Middle frontal gyrus (tissue), 1 donor: ENCODE results near the gene ELOVL2.
"Not testable (repeated sequence)": the region's sequence is repeated elsewhere in the genome, so short reads cannot be mapped to it uniquely, and the experiment has no call there.

ENCODE experiments used
- DNase-seq: peaks from one replicate; pipeline ENCODE4 v3.0.0-alpha.2; 2015; ENCODE audit warnings: low spot score; ENCODE audit errors: extremely low spot score

ELOVL2 gene

GRCh38 chr6:11023032-11023431, 21.1 kb downstream of the ELOVL2 start:
- DNase-seq, result no peak

DNA sequence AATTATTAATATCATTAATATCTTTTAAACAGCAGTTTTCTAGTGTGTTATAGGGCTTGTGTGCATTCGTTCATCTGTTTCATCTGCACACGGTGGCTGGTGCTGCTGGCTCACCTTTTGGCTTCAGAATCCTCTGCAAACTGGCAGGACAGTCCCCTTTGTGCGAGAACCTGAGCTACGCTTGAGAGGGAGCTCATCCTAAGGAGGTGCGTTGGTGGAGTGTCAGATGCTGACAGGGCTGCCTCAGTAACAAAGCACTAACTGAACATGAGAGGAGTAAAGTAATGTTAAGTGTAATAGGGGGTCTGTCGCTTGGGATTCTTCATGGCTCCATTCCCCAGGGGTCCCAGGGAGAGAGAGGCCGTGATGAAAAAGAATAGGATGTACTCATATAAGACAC, 22.4 kb downstream of the ELOVL2 start:
- no peak for DNase-seq

GRCh38 chr6:11021003-11021402, 23.1 kb downstream of the ELOVL2 start:
- no peak for DNase-seq

- DNase-seq, result no peak
Measured at GRCh38 chr6:11018225-11018624, 25.9 kb downstream of the ELOVL2 start.

GRCh38 chr6:11017090-11017489, 27.0 kb downstream of the ELOVL2 start:
- no peak for DNase-seq

DNA sequence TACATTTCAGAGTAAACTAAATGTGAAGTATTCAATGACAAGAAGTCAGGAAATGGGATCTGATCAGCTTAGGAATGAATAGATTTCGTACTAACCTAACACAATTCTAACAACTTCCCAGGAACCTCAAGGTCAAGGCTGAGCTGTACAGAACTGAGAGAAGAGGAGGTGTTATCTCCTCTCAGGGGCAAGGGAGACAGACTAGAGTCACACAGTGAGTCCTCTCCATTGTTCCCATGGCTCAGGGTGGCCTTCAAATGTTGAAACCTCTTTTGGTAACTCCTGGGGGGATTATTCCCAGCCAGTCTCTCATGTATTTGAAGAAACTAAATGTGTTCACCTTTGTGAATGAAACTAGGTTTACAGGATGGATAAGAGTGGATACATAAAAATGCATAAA, 27.7 kb downstream of the ELOVL2 start:
- no peak for DNase-seq

- no peak for DNase-seq
Measured at GRCh38 chr6:11015102-11015501, 29.0 kb downstream of the ELOVL2 start.

GRCh38 chr6:11013721-11014070, 30.4 kb downstream of the ELOVL2 start:
- DNase-seq, result no peak

DNA sequence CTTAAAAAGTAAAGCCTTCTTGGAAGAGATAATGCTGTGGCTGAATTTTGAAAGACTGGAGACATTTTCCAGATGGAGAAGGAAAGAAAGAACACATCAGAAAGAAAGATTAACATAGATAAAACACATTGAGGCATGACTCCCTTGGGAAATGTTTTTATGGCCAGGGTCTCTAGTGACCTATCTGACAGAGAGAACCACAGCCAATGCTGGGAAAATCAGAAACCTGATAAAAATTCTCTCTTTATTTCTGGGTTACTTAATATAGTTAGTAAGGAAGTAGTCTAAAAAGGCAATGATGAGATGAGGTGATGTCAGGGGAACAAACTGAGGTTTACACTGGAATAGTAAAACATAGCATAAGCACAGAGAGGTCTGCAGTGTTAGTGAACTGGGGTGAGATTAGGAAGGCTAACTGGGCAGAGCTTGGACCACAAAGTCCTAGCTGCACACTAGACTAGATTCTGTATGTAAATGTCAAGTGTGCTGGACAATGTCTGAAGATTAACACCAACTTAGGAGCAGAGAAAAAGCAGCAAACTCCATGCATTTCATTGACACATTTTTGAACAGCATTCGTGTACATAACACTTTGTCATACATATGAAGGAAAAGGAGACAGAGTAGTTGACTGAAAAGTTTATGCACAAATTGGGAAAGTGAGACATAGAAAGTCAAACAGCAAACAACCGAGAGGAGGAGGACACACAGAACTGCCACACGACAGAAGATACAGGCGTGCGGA, 31.0 kb downstream of the ELOVL2 start:
- no peak for DNase-seq

DNA sequence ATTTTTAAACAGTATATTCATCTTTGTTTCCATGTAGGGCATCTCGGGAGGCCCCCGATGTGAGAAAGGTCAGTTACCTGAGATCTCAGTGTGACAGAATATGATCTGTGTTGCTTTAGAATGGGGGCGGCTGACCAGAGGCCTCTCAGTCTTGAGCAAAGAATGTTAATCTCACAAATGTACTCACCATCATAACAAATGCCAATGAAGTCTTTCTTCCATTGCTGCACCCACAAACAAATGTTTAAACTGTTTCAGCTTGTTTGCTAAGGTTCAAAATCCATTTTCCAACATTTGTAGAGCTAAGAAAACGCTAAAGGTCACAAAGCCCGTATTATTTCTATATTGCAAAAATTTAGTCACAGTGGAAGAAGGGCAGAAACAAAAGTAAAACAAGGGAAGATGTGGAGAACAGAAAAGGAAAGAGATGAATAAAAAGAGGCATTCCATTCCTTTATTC, 31.8 kb downstream of the ELOVL2 start:
- DNase-seq, result no peak

- no peak for DNase-seq
Measured at GRCh38 chr6:11011787-11012234, 32.3 kb downstream of the ELOVL2 start.

DNA sequence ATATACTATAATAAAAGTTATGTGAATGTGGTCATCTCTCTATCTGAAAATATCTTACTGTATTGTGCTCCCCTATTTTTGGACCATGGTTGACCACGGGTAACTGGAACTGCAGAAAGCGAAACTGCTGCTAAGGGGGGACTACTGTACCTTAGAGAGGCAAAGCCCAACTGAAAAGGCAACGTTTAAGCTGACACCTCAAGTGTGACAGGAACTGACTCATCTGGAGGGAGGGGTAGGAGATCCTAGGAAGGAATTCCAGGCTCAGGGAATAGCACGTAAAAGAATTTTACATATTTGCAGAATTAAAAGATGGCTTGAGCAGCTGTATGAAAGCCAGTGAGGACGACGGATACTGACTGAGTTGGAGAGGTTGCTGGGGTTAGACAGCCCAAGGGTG, 34.8 kb downstream of the ELOVL2 start:
- no peak for DNase-seq

- DNase-seq, result no peak
Measured at GRCh38 chr6:11008821-11009220, 35.3 kb downstream of the ELOVL2 start.

- no peak for DNase-seq
Measured at GRCh38 chr6:11007715-11008608, 36.1 kb downstream of the ELOVL2 start.

DNA sequence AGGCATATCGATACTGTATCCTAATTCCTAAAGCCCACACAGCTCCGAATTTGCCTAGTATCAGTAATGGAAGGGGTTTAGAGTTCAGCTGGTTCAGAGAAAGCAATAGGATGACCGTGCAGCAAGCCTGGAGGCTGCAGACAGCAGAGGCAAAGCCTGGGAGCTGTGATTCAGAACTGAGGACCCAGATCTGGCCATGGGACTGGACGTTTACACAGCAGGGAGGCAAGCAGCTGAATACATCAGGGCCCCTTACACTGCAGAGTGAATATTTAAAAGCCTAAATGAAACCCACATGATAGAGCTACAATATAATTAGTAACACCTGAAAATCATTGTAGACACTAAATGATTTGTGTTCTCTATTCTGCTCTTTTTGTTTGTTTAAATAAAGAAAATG, 38.0 kb downstream of the ELOVL2 start:
- no peak for DNase-seq

DNA sequence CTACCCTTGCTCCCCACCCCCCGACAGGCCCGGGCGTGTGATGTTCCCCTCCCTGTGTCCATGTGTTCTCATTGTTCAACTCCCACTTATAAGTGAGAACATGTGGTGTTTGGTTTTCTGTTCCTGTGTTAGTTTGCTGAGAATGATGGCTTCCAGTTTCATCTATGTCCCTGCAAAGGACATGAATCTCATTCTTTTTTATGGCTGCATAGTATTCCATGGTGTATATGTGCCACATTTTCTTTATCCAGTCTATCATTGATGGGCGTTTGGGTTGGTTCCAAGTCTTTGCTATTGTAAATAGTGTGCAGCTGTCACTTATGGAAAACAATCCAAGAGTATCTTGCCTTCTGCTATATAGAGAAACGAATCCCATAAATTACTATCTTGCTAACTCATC, 40.8 kb downstream of the ELOVL2 start:
- DNase-seq, result not testable (repeated sequence)

DNA sequence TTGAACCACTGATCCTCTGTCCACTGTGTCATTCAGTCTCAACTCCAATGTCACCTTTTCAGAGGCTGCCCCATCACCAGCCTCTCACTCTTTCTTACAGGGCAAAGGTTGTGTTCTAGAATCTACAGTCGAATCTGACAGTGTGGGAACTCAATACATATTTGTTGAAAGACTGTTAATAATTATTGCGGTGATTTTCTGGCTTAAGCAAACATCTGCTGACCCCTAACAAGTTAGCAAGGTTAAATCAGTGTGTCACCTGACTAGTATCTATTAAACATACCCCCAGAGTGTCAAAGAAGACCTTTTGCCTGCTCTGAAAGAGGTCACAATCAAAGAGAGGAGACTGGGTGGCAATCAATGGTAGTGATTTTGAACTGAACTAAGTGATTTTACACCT, 41.9 kb downstream of the ELOVL2 start:
- no peak for DNase-seq

GRCh38 chr6:10999994-11000393, 44.1 kb downstream of the ELOVL2 start:
- no peak for DNase-seq

DNA sequence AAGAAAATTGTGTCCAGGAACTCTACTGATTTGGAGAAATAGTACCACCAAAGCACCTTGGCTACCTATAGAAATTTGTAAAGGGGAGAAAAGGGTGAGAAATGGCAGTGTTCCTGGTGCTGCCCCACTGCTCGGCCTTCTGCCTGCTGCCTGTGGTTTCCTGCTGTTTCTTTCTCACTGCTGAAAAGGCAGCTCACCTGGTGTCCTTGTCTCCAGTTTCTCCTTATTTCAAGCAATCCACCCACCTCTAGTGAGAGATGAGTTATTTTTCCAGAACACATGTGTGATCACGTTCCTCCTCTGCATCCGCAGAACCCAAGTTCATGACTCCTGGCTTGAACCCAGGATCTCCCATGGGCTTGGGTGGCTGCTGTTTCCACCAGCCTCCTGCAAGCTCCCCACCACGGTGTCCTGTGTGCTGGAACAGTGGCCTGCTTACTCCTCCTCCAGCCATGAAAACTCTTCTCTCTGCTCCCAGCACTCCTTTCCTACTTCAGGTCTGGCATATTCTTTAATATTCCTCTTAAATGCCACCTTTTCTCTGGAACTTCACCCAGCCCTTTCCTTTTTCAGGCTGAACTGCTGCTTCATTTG, 48.9 kb downstream of the ELOVL2 start:
- no peak for DNase-seq

DNA sequence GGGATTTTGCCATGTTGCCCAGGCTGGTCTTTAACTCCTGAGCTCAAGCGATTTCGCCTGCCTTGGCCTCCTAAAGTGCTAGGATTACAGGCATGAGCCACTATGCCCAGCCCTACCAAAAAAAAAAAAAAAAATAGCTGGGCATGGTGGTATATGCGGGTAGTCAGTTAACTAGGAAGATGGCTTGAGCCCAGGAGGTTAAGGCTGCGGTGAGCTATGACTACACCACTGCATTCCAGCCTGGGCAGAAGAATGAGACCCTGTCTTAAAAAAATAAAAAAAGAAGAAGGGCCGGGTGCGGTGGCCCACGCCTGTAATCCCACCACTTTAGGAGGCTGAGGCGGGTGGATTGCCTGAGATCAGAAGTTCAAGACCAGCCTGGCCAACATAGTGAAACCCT, 50.2 kb downstream of the ELOVL2 start:
- DNase-seq, result no peak

- DNase-seq, result no peak
Measured at GRCh38 chr6:10991115-10991514, 53.0 kb downstream of the ELOVL2 start.

DNA sequence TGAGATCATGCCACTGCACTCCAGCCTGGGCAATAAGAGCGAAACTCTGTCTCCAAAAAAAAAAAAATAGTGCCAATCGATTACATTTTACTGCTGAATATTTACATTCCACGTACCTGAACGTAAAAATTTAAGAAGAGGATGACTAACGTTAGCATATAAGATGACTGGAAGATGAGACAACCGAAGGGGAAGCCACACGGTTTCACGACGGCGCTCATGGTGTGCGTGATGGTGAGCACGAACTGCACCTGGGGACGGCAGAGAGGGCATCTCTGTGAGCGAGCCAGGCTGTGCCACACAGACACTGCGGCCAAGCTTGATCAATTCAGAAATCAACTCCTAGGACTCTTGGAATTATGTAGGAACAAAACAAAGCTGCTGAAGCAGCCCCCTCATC, 54.5 kb downstream of the ELOVL2 start:
- DNase-seq, result no peak
